AG10803 (cell line): ENCODE data around the gene GGTLC1.
A peak's percentile ranks its signal among the peaks of the same experiment; 100 is the strongest.

Source experiments
- DNase-seq: peaks from one replicate; pipeline ENCODE4 v3.0.0; 2010; ENCODE audit warnings: low read depth
- H3K4me3 ChIP-seq: 2 replicates; pipeline ENCODE4 v1.5.1; 2011; ENCODE audit warnings: mild to moderate bottlenecking, low read length, control low read depth
- CTCF ChIP-seq: conservative IDR thresholded peaks from 2 replicates; pipeline ENCODE4 v1.5.1; 2011; ENCODE audit warnings: mild to moderate bottlenecking, low read length, control low read depth, inconsistent platforms

The GGTLC1 gene

GRCh38 chr20:23939063-23939462 lies 49.5 kb downstream of the GGTLC1 start:
- DNase-seq = no peak
- no peak overlapping the region for H3K4me3 ChIP-seq
- TF ChIP-seq CTCF = no peak

- TF ChIP-seq CTCF = no peak
- no peak overlapping the region for H3K4me3 ChIP-seq
- no peak for DNase-seq
These were observed 50.5 kb downstream of the GGTLC1 start for GRCh38 chr20:23938118-23938438.

GRCh38 chr20:23937303-23938117 lies 51.1 kb downstream of the GGTLC1 start:
- peak; percentile 50 for DNase-seq
- TF ChIP-seq CTCF = peak; percentile 74
- H3K4me3 ChIP-seq = no peak overlapping the region
